Body of pancreas (tissue), 4 donors: ENCODE results near the gene FBN2. TPM values are rescaled to one million over a fixed set of nuclear protein-coding genes. Genes with fewer than 3 reads are reported as not detected.
"Not testable (repeated sequence)": the region's sequence is repeated elsewhere in the genome, so short reads cannot be mapped to it uniquely, and the experiment has no call there.

ENCODE experiments used
- ATAC-seq: fragments of 150-250 bp; one replicate; pipeline ENCODE4 v1.9.1; 2016
- DNase-seq, 4 donors: peaks; one replicate each; pipeline ENCODE4 v3.0.0-alpha.2; 2019
- H3K27ac ChIP-seq, 4 donors: fragments of 200-600 bp; sonication (generic); 1 replicate in 3 of 4; 2 replicates in 1 of 4; pipeline versions ENCODE4 v1.5.1 to v1.6.1; 2016 to 2019; ENCODE audit warnings: mild to moderate bottlenecking in 1 of 4, mixed read lengths in 1 of 4, moderate library complexity in 1 of 4
- H3K27me3 ChIP-seq, 2 donors: fragments of 200-600 bp; sonication (generic); one replicate each; pipeline ENCODE4 v1.6.0; 2016; ENCODE audit warnings: mild to moderate bottlenecking in 1 of 2
- H3K36me3 ChIP-seq, 2 donors: fragments of 200-600 bp; sonication (generic); replicated peaks in 1 of 2; 2 replicates each; pipeline ENCODE4 v1.5.1; 2016; ENCODE audit warnings: low read depth in 2 of 2; ENCODE audit not compliant: insufficient read depth in 1 of 2
- H3K4me1 ChIP-seq: fragments of 200-600 bp; sonication (generic); one replicate; pipeline ENCODE4 v1.6.0; 2016
- H3K4me3 ChIP-seq, 2 donors: fragments of 200-600 bp; sonication (generic); 1 replicate in 1 of 2; 2 replicates in 1 of 2; pipeline ENCODE4 v1.5.1; 2016 to 2019
- H3K9me3 ChIP-seq, 3 donors: fragments of 200-600 bp; sonication (generic); 1 replicate in 2 of 3; 2 replicates in 1 of 3; pipeline ENCODE4 v1.5.1; 2016
- POLR2A ChIP-seq, 3 donors: fragments of 450-650 bp; IDR thresholded peaks; one replicate each; pipeline ENCODE4 v1.6.1; 2016; ENCODE audit warnings: antibody characterized with exemption in 3 of 3, mild to moderate bottlenecking in 2 of 3
- WGBS, 2 donors: methylation state at CpG; one replicate each; pipeline ENCODE4 v1.1.5; 2017; 5-methylcytosine and 5-hydroxymethylcytosine counted together
- intact Hi-C: fragments of 100-400 bp; cut with DNase I; formaldehyde crosslinking; loops from one replicate; pipeline ENCODE4 v1.15.1; 2023
- total RNA-seq, 2 donors: library from RNA; depleted of rRNA; stranded (reverse); fragments of >200 nt; gene quantifications; one replicate each; pipeline ENCODE4 v1.1.0, GENCODE V29; 2016
- TF ChIP-seq, protein P1 (sequence below), 7 experiments: fragments of 450-650 bp in 4 of 7; fragments of 200-600 bp in 3 of 7; sonication (generic) in 3 of 7; IDR thresholded peaks; one replicate each; pipeline ENCODE4 v1.5.1; 2016 to 2019; ENCODE audit warnings: antibody characterized with exemption in 7 of 7

The FBN2 gene
- total RNA-seq, 2 donors from 2014 or later: 0.26 TPM; not detected in 1

DNA sequence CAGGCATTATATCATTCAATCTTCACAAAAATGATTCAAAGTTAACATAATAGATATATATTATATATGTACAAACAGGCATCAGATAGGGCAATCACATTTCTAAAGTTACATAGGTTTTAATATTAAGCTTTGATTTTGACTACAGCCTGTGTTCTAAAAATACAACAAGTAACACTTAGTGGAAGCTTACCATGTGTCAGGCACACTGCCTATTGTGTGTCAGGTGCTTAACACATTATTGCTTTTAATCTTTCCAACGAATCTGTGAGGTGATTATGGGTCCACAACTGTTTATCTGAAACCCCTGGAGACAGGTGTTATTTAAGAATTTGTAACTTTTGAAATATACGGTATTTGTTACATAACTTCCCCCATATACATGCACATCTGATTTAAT, 25.2 kb downstream of the FBN2 start:
- ATAC-seq (no peak), DNase-seq (no peak)
- H3K4me1 ChIP-seq: no peaks in the 10 kb centered on the region
- H3K27ac ChIP-seq: no peak overlapping the region
- H3K4me3 ChIP-seq: no peak overlapping the region
- H3K27me3 ChIP-seq: no peaks in the 10 kb centered on the region
- TF ChIP-seq POLR2A (IDR thresholded peaks at IDR 0.05): no peak
- TF ChIP-seq, protein P1, sequence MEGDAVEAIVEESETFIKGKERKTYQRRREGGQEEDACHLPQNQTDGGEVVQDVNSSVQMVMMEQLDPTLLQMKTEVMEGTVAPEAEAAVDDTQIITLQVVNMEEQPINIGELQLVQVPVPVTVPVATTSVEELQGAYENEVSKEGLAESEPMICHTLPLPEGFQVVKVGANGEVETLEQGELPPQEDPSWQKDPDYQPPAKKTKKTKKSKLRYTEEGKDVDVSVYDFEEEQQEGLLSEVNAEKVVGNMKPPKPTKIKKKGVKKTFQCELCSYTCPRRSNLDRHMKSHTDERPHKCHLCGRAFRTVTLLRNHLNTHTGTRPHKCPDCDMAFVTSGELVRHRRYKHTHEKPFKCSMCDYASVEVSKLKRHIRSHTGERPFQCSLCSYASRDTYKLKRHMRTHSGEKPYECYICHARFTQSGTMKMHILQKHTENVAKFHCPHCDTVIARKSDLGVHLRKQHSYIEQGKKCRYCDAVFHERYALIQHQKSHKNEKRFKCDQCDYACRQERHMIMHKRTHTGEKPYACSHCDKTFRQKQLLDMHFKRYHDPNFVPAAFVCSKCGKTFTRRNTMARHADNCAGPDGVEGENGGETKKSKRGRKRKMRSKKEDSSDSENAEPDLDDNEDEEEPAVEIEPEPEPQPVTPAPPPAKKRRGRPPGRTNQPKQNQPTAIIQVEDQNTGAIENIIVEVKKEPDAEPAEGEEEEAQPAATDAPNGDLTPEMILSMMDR (IDR thresholded peaks at IDR 0.05): no peak
- intact Hi-C loops: no loop called here
- 34 to 45% methylated on average over 2 of the region's 2 CpGs for WGBS, 2 donors
- H3K36me3 ChIP-seq: no peaks in the 10 kb centered on the region
- no peaks in the 10 kb centered on the region for H3K9me3 ChIP-seq

DNA sequence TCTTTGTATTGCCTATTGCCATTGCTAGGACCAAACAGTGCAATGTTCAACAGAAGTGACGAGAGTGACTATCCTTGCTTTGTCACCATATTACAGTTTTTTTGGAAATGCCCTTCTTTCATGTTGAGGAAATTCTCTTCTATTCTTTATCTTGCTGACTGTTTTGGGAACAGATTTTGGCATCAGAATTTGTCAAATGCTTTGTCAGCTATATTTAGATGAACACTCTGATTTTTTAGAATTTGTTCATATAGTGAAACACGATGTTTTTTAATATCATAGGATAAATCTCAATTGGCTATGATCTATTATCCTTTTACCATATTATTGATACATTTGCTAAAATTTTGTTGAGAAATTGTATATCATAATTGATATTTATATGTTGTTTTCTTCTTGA, 31.4 kb downstream of the FBN2 start:
- DNase-seq: no peak
- TF ChIP-seq, protein P1 (IDR thresholded peaks at IDR 0.05): no peak
- no peak for TF ChIP-seq POLR2A (IDR thresholded peaks at IDR 0.05)
- ATAC-seq: no peak
- Histone ChIP-seq H3K4me3 (no peak overlapping the region), H3K27me3 (no peaks in the 10 kb centered on the region), H3K27ac (no peak overlapping the region), H3K36me3 (no peaks in the 10 kb centered on the region), H3K4me1 (no peaks in the 10 kb centered on the region), H3K9me3 (peaks cover 0 to 12% (median 0%) of the 10 kb centered on the region in 3 donors)
- intact Hi-C loops: loop anchor here (10.0 kb wide), 1 partner anchor 292 kb away; no protein-coding TSS in a partner anchor
- 67 to 86% methylated on average over 2 of the region's 2 CpGs for WGBS, 2 donors

DNA sequence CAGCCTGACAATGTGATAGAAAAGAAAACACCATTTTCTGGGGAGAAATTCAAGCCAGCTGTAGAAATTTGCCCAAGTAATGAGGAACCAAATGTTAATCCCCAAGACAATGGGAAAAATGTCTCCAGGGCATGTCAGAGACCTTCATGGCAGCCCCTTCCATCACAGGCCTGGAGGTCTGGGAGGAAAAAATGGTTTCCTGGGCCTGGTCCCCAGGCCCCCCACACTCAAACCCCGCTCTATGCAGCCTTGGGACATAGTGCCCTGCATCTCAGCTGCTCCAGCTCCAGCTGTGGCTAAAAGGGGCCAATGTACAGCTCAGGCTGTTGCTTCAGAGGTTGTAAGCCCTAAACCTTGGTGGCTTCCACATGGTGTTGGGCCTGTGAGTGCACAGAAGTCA, 34.3 kb downstream of the FBN2 start:
- H3K36me3 ChIP-seq, H3K27ac ChIP-seq, H3K27me3 ChIP-seq, DNase-seq, H3K4me3 ChIP-seq, ATAC-seq, H3K4me1 ChIP-seq: not testable (repeated sequence)
- 75 to 100% methylated on average over 1 of the region's 1 CpG for WGBS, 2 donors
- intact Hi-C loops: loop anchor here (10.0 kb wide), 1 partner anchor 289 kb away; no protein-coding TSS in a partner anchor
- H3K9me3 ChIP-seq: peaks cover 0 to 12% (median 0%) of the 10 kb centered on the region in 3 donors

DNA sequence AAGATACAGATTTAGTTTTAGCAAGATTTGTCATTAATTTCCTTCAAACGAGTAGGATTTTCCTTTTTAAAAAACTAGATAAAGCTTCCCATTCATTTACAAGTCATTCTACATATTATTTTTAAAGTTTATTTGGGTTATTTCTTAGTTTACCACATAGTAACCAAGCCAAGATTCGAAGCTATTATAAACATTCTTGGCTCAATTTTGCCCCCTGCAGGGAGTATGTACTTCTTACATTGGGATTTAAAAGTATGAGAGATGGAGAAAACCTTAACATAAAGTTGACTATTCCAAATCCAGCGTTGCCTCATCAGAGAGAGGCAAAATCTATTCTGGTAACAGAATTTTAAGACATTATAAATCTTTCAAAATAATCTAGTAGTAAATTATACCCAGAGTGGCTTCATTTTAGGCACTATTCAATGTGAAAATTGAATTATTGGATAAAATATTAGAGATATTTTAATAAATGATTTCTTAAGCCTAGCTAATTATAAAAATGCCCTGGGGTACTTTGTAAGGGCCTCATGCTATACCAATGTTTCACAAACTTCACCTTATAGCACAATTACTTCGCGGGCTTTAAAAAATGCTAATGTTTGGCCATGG, 39.1 kb downstream of the FBN2 start:
- Histone ChIP-seq H3K36me3 (no peaks in the 10 kb centered on the region), H3K4me1 (no peaks in the 10 kb centered on the region), H3K9me3 (peaks cover 0 to 3% (median 0%) of the 10 kb centered on the region in 3 donors), H3K27ac (no peak overlapping the region), H3K4me3 (no peak overlapping the region), H3K27me3 (no peaks in the 10 kb centered on the region)
- TF ChIP-seq POLR2A (IDR thresholded peaks at IDR 0.05): no peak
- TF ChIP-seq, protein P1 (IDR thresholded peaks at IDR 0.05): peak in 6 of 7 experiments; percentile 16 to 57 (median 42)
- WGBS, 2 donors: 36 to 45% methylated on average over 5 of the region's 5 CpGs
- intact Hi-C loops: no loop called here
- ATAC-seq: no peak
- peak in 2 of 4 donors; percentile 6 to 26 for DNase-seq

DNA sequence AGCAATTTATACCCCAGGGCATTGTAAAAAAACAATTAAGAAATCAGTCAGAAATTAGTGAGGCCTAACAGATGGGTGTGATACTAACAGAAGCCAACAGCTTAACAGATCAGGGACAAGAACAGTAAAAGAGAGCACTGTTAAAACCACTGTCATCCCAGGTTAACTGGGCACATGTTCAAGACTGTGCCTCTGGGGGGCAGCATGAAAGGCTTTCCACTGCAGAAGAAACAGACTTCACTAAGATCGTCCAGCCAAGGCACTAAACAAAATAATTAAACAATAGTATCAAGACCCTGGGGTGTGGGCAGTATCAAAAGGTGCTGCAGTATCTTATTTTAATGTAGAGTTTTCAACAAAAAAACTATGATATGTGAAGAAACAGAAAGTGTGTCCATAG, 43.5 kb downstream of the FBN2 start:
- intact Hi-C loops: no loop called here
- no peaks in the 10 kb centered on the region for H3K4me1 ChIP-seq
- no peak overlapping the region for H3K4me3 ChIP-seq
- DNase-seq (no peak), ATAC-seq (no peak)
- 50 to 63% methylated on average over 1 of the region's 1 CpG for WGBS, 2 donors
- TF ChIP-seq, protein P1 (IDR thresholded peaks at IDR 0.05): no peak
- no peak for TF ChIP-seq POLR2A (IDR thresholded peaks at IDR 0.05)
- no peaks in the 10 kb centered on the region for H3K36me3 ChIP-seq
- H3K27me3 ChIP-seq: no peaks in the 10 kb centered on the region
- H3K27ac ChIP-seq: no peak overlapping the region
- no peaks in the 10 kb centered on the region for H3K9me3 ChIP-seq
